GM21515 (cell line): ENCODE measurements around the gene ZNF568.

ENCODE experiments used
- ATAC-seq: cut with Tn5 transposase; IDR thresholded peaks from one replicate; pipeline ENCODE4 v1.9.1; 2021; ENCODE audit not compliant: unreplicated experiment

ZNF568 gene

GRCh38 chr19:36997843-36998235, 81.7 kb downstream of the ZNF568 start:
- no peak for ATAC-seq

- no peak for ATAC-seq
These were observed 83.2 kb downstream of the ZNF568 start for GRCh38 chr19:36999313-36999712.

- no peak for ATAC-seq
These were observed 91.6 kb downstream of the ZNF568 start for GRCh38 chr19:37007587-37008220.

GRCh38 chr19:37009871-37010270, 93.7 kb downstream of the ZNF568 start:
- no peak for ATAC-seq

GRCh38 chr19:37012093-37012745, 96.1 kb downstream of the ZNF568 start:
- ATAC-seq: no peak

GRCh38 chr19:37014456-37014855, 98.3 kb downstream of the ZNF568 start:
- no peak for ATAC-seq

- ATAC-seq: no peak
These were observed 129.0 kb downstream of the ZNF568 start for GRCh38 chr19:37045140-37045539.
